Measurements from ENCODE around the gene TIMM50. TPM values are rescaled to one million over a fixed set of nuclear protein-coding genes. Genes with fewer than 3 reads are reported as not detected.

The TIMM50 gene
- total RNA-seq (2014; rRNA removed; shearing (Covaris generic)) = 162 and 166 TPM in 2 replicates

GRCh38 chr19:39480337-39481228, at the start of gene TIMM50:
Gene TIMM50, plus strand, starts transcription at chr19:39480838. Its CDS starts 16 bp downstream, at chr19:39480854.

GRCh38 chr19:39435499-39436349, 44.9 kb upstream of the TIMM50 start, which contains the start of gene RPS16:
Gene RPS16, minus strand, starts transcription at chr19:39435949. Its CDS starts 54 bp downstream, at chr19:39435895.

GRCh38 chr19:39445196-39446111, 35.2 kb upstream of the TIMM50 start, which contains the start of gene SUPT5H:
Gene SUPT5H, plus strand, starts transcription at chr19:39445582. Its CDS starts 309 bp downstream, at chr19:39445891.

GRCh38 chr19:39498798-39499642, 18.4 kb downstream of the TIMM50 start, which contains the start of gene DLL3:
Gene DLL3, plus strand, starts transcription at chr19:39498947. Its CDS starts 28 bp downstream, at chr19:39498975.

GRCh38 chr19:39514840-39515550, 34.4 kb downstream of the TIMM50 start, which contains the start of gene SELENOV:
Gene SELENOV, plus strand, starts transcription at chr19:39515139. Its CDS starts 74 bp downstream, at chr19:39515213.

GRCh38 chr19:39532233-39533002, 51.8 kb downstream of the TIMM50 start, which contains the start of gene EID2B:
Gene EID2B, minus strand, starts transcription at chr19:39532852. Its CDS starts 50 bp downstream, at chr19:39532802.

GRCh38 chr19:39539518-39540332, 59.1 kb downstream of the TIMM50 start, which contains the start of gene EID2:
Gene EID2, minus strand, starts transcription at chr19:39540161. Its CDS starts 82 bp downstream, at chr19:39540079.

Other genes with a start within 250 kb of the TIMM50 start
- not detected in 2 replicates for gene IFNL3, start 235.8 kb upstream of the TIMM50 start, total RNA-seq (2014; rRNA removed; shearing (Covaris generic))
- not detected in 2 replicates for gene IFNL4, start 232.0 kb upstream of the TIMM50 start, total RNA-seq (2014; rRNA removed; shearing (Covaris generic))
- gene IFNL2, start 212.4 kb upstream of the TIMM50 start, total RNA-seq (2014; rRNA removed; shearing (Covaris generic)) = not detected in 2 replicates
- not detected in 2 replicates for gene IFNL1, start 184.4 kb upstream of the TIMM50 start, total RNA-seq (2014; rRNA removed; shearing (Covaris generic))
- 2.1 and 2.9 TPM in 2 replicates for gene LRFN1, start 160.0 kb upstream of the TIMM50 start, total RNA-seq (2014; rRNA removed; shearing (Covaris generic))
- gene GMFG, start 144.8 kb upstream of the TIMM50 start, total RNA-seq (2014; rRNA removed; shearing (Covaris generic)) = 1.0 and 1.1 TPM in 2 replicates
- 73.5 and 85.9 TPM in 2 replicates for gene SAMD4B, start 138.4 kb upstream of the TIMM50 start, total RNA-seq (2014; rRNA removed; shearing (Covaris generic))
- gene PAF1, start 89.7 kb upstream of the TIMM50 start, total RNA-seq (2014; rRNA removed; shearing (Covaris generic)) = 50.4 and 55.1 TPM in 2 replicates
- gene MED29, start 89.5 kb upstream of the TIMM50 start, total RNA-seq (2014; rRNA removed; shearing (Covaris generic)) = 25.3 and 27.4 TPM in 2 replicates
- 3.4 and 8.8 TPM in 2 replicates for gene ZFP36, start 74.0 kb upstream of the TIMM50 start, total RNA-seq (2014; rRNA removed; shearing (Covaris generic))
- 20.6 and 25.9 TPM in 2 replicates for gene PLEKHG2, start 68.2 kb upstream of the TIMM50 start, total RNA-seq (2014; rRNA removed; shearing (Covaris generic))
- gene RPS16, start 44.9 kb upstream of the TIMM50 start, total RNA-seq (2014; rRNA removed; shearing (Covaris generic)) = 587 and 846 TPM in 2 replicates
- 103 and 121 TPM in 2 replicates for gene SUPT5H, start 35.3 kb upstream of the TIMM50 start, total RNA-seq (2014; rRNA removed; shearing (Covaris generic))
- gene DLL3, start 18.1 kb downstream of the TIMM50 start, total RNA-seq (2014; rRNA removed; shearing (Covaris generic)) = 5.8 and 7.8 TPM in 2 replicates
- gene SELENOV, start 34.3 kb downstream of the TIMM50 start, total RNA-seq (2014; rRNA removed; shearing (Covaris generic)) = not detected in 2 replicates
- gene EID2B, start 52.0 kb downstream of the TIMM50 start, total RNA-seq (2014; rRNA removed; shearing (Covaris generic)) = 7.3 and 11.8 TPM in 2 replicates
- 21.1 and 22.3 TPM in 2 replicates for gene EID2, start 59.3 kb downstream of the TIMM50 start, total RNA-seq (2014; rRNA removed; shearing (Covaris generic))
- gene LGALS13, start 121.7 kb downstream of the TIMM50 start, total RNA-seq (2014; rRNA removed; shearing (Covaris generic)) = not detected in 2 replicates
- gene LGALS16, start 175.1 kb downstream of the TIMM50 start, total RNA-seq (2014; rRNA removed; shearing (Covaris generic)) = not detected in 2 replicates
- gene LGALS14, start 223.6 kb downstream of the TIMM50 start, total RNA-seq (2014; rRNA removed; shearing (Covaris generic)) = not detected in 2 replicates